Loucy (cell line): ENCODE data around the gene DLGAP1.

Source experiments
- CTCF ChIP-seq: fragments of 200-600 bp; sonication (generic); conservative IDR thresholded peaks from 2 replicates; pipeline ENCODE4 v1.5.1; 2014; ENCODE audit warnings: mild to moderate bottlenecking, antibody characterized with exemption, low read length
- EZH2phosphoT487 ChIP-seq: fragments of 200-600 bp; IDR thresholded peaks from 2 replicates; pipeline ENCODE4 v1.6.1; 2018; ENCODE audit warnings: antibody characterized with exemption, mild to moderate bottlenecking, moderate library complexity, borderline replicate concordance

- TF ChIP-seq CTCF (no peak), EZH2phosphoT487 (no peak)
Measured at GRCh38 chr18:3852321-3852720, 602.8 kb downstream of the DLGAP1 start.
